GM21447 (cell line): Measurements from ENCODE around the gene ZNF516.

Experiments
- ATAC-seq: cut with Tn5 transposase; IDR thresholded peaks from one replicate; pipeline ENCODE4 v1.9.1; 2021; ENCODE audit not compliant: unreplicated experiment

ZNF516 gene

DNA sequence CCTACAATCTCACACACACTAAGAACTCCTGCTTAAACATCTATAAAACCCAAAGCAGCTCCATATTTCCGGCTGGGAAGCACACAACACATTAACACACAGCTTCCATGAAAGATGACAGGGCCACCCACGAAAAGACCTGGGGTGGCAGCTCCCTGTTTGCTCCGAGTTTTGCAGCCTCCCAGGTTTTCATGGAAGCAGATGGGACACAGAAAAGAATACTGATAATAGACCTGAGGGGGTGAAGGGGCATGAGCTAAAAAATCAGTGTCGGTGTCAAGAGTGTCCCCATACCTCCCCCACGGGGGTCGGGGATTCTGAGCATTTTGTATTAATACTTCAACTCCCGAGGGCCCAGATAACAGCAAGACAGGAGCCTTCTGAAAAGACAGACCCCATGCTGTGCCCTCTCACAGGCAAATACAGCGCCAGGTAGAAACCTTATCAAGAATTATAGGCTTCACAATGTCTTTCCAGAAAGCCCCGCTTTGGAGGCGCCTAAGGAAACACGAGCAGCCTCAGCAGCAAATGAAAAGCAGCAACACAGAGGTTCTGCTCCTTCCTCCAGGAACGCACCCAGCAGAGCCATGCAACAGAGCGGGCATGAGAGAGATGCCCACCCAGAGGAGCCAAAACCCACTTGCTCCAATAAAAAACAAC lies 50.5 kb downstream of the ZNF516 start:
- ATAC-seq: no peak

DNA sequence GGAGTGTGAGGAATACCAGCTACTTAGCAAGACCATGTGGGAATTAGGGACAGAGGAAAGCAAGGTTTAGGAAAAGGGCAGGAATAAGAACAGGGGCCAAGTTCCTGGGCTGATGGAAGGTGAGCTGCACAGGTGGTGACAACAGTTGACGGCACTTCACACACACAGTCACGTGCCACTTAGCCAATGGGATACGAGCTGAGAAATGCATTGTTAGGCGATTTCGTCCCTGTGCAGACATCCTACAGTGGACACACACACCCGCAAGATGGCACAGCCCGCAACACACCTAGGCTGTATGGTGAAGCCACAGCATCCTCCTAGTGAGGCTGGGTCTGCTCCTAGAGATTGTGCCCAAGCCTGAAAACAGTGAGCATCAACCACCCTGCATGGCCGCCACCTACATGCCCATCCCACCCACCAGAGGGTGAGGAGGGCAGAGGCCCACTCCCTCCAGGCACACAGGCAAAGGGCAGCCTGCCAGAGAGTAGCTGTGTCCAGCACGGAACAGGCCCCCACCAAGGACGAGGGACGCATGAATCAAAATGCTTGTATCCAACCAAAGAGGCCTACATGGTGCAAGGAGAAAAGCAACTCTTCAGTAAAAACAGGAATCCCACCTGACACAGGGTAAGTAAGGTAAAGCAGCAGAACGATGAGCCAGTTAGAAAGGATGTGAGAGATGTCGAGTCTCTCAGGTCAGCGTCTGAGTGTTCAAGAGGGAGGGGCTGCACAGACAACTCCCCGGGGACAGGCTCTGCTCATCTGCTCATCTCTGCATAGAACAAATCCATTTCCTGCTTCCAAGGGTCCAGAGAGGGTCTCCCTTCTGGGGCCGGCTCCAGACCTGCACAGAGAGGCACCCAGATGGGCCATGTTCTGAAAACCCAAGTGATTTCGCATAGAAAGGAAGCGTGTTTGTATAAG lies 51.3 kb downstream of the ZNF516 start:
- ATAC-seq: no peak

DNA sequence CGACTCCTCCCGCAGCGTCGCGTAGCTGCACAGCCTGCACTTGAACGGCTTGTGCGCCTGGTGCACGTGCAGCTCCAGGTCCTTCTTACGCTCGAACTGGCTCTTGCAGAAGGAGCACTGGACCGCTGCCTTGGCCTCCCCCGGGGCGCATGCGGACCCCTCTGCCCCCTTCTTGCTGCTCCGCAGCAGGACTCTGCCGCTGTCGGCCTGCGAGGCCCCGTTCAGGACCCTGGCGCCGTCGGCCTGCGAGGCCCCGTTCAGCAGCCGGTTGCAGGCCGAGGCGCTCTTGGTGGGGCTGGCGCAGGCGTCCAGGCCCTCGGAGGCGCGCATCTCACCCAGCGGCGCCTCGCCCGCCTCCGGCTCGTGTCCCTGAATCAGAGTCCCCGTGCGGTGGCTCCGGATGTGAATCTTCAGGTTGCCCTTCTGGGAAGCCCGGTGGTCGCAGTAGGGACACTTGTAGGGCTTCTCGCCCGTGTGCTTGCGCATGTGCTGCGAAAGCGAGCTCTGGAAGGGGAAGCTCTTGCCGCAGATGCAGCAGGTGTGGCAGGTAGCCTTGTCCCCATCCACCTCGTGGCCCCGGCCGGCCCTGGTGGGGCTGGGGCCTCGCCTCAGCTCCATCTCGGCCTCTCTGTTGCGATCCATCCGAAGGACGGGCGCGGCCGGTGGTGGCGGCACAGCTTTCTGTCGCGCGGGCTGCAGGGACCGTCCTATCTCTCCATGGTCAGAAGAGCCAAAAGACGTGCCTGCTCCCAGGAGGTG lies 52.5 kb downstream of the ZNF516 start:
- ATAC-seq: no peak

DNA sequence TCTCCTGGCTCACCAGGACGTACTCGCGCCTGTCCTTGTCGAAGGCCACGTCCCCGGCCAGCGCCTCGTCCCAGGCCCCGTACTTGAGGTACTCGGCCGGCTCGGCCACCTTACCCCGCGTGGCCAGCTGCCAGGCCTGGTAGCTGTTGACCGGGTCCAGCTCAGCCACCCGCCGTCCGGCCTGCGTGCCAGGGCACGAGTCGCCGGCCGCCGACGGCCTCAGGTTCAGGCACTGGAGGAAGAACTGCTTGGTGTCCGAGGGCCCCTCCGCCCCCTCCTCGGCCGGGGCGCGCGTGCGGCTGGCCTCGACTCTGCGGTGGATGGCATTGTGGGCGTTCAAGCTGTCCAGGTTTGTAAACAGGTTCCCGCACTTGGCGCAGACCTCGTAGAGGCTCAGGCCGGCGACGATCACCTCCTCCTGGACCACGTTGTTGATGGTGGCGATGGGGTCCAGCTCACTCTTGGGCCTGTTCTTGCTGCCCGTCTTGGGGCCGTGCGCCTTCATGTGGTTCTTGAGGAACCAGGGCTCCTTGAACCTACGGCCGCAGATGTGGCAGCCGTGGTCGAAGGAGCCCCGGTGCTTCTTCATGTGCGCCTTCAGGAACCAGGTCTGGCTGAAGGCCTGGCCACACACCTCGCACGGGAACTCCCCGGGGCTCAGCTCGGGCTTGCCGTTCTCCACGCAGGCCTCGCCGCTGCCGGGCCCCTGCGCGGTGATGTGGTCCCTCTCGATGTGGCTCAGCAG lies 53.2 kb downstream of the ZNF516 start:
- ATAC-seq: no peak

DNA sequence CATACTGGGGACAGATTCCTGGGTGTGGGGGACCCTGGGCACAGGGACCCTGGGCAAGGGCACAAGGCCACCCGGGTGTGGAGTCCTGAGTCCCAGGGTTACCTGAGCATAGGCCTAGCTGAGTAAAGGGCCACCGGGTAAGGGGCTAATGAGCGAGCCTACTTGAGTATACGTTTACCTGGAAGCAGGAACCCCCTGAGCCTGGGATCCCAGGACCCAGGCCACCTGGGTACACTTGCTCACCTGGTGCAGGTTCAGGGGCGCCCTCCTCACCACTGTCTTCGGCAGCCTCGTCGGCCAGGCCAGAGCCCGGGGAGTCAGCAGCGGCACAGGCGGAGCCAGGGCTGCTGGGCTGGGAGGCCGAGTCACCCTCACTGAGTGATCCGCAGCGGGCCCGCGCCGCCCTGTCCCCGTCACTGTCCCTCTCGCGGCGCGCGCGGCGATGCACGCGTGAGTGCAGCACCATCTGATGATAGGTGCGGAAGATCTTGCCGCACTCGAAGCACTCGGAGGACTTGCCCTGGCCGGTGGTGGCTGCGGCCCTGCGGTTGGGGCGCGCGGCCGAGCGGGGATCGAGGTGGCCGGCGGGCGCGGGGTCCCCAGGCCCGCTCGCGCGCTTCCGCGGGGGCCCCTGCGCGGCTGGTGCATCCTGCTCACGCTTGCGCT lies 53.9 kb downstream of the ZNF516 start:
- ATAC-seq: no peak

DNA sequence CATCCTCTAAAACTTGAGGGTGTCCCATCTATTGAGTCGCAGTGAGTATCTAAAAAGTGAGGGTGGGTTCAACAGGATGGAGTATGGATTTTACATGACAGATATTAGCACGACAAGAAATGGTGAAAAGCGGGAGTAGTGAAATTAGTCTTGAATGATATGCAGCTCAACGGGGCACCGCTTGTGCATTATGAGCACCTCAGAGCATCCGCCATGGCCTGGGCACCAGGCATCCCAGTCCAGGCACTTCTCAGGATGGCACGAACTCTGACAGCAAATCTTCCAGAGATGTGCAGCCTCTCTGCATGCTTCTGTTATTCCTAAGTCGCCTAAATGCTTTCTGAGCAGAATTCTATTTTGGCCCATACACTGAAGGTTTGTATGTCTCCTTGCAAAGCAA lies 57.1 kb downstream of the ZNF516 start:
- no peak for ATAC-seq

DNA sequence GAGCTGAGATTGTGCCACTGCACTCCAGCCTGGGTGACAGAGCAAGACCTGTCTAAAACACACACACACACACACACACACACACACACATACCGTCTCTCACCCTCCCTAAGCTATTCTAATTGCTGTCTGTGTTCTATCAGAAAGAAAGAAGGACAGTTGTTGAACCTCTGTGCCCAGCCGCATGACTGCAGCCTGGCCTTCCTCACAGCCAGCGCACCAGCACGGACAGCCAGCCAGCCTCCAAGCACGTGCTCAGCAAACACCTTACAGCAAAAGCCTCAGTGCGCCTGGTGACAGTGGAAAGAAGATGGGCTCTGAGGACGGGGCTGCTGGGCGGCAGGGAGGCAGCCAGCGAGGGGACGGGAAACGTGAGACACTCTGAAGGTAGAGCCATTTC lies 58.0 kb downstream of the ZNF516 start:
- ATAC-seq: no peak

DNA sequence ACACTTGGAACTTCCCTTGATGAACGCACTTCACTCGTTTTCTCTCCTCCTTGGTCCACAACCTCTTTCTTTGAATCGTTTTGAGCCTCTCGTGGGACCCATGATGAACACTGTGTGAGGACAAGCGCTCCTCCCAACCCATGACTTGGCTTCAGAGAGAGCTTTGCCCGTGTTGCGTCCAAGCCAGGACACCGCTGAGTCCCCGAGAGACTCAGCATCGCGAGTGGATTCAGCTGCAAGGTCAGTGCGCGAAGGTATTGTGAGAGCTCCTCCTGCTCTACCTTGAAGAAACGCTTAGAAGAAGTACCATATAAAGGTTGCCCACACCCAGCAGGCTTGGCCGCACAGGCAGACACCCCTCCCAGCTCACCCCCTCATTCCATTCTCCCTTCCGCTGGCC lies 58.7 kb downstream of the ZNF516 start:
- no peak for ATAC-seq

DNA sequence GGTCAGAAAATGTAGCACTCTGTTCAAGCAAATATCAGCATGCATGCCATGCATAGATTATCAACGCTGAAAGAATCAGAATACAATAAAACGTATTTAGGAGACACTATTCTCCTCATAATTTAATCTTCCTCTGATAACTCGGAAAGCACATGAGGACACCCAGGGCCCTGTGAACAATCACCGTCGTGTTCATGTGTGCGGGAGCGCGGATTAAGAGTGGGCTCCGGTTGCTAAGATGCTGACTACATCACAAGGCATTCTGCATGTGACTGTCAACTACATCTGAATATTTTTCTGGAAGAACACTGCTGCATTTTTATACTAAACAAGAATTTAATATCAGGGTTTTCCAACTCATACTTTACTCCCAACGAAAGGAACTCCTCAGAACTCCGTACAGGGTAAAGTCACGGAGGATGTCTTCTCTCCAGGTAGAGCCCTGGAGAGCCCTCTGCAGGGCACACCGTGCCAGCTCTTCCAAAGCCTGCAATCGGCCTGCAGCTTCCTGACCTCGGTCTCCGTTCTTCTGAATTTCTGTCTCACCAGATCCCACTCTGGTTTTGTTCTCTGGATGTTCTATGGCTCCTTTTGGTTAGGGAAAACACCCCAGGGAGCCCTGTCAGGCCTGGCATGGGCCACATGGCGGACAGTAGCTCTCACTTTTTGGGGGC lies 59.6 kb downstream of the ZNF516 start:
- ATAC-seq: no peak

DNA sequence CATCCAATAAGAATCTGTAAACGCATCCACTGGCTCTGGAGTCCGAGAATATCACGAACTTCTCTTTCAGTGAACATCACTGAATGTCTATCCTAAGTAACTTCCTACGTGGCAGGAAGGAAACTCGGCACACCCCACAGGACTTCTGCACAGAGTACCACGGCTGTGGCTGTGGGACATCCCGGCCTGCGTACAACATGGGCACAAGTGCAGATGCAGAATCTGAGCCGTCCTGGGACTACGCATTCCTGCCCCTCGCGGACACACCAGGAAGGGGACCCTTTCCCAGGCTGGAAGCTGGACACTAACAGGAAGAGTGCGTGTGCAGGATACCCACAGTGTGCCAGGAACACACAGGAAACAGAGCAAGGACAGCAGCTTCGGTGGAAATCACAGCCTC lies 60.6 kb downstream of the ZNF516 start:
- no peak for ATAC-seq

DNA sequence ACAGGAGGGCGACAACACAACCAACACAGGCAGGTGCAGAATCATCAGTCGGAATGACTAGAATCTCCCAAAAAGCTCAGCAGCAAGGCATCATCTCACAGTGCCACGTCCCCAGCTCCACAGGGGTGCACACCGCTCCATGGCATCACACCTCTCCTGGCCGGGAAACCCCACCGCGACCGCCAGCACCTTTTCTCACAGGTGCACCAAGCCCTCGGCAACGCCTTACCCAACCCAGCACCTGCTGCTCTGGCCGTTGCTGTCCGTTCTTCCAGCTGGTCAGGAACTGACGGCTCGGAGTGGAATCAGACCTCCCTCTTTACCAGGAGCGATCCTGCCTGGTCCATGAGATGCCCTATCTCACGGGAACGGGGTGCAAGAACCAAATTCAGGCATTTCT lies 61.3 kb downstream of the ZNF516 start:
- no peak for ATAC-seq

DNA sequence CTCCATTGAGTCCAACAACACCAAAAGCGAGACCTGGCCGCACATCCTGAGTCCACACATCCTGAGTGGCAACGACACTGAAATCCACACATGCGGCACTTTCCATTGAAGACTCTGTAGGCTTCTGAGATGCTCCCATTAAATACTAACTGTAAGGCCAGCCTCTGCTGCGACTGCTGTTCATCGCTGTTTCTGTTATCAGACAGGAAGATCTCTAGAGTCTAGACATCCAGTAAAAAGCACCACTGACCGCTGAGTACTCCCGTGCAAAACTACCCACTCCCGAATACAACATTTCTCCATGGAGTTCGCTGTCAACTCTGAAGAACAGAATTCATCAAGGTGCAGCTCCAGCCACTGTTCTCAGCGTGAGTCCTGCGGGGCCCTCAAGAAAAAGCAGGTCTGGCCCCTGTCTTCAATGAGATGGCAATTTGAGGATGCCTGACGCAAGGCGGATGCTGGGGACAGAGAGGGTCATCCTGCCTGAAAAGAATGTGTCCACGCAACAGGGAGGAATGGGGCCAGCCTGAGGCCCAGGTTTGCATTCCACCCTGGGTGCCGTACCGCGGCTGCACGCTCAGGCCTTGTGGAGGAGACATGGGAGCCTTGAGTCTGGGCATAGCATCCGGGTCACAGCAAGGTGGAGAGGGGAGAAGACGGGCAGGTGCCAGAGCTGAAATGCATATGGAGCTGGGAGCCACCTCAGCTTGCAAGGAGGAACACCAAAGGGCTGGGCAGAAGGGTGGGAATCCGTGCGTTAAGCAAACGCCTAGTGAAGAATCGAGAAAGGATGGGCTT lies 61.9 kb downstream of the ZNF516 start:
- no peak for ATAC-seq

DNA sequence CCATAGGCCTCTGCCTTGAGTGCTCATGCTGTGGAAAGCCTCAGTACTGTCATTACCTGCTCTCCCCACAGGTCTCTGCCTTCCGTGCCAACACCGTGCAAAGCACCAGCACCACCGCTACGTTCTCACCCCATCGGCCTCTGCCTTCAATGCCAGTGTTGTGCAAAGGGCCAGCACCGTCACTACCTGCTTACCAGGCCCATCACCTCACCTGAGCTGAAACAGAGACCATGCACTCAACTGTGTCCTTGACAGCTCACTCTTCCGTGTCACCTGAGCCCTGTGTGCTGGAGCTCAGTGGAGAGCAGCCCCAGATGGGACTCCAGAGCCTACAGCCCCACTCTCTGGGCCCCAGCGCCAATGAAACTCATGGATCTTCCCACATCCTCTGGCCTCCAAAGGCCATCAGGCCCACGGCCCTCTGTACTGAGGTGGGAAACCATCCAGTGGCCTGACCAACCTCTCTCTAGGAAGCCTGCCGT lies 62.7 kb downstream of the ZNF516 start:
- ATAC-seq: no peak

DNA sequence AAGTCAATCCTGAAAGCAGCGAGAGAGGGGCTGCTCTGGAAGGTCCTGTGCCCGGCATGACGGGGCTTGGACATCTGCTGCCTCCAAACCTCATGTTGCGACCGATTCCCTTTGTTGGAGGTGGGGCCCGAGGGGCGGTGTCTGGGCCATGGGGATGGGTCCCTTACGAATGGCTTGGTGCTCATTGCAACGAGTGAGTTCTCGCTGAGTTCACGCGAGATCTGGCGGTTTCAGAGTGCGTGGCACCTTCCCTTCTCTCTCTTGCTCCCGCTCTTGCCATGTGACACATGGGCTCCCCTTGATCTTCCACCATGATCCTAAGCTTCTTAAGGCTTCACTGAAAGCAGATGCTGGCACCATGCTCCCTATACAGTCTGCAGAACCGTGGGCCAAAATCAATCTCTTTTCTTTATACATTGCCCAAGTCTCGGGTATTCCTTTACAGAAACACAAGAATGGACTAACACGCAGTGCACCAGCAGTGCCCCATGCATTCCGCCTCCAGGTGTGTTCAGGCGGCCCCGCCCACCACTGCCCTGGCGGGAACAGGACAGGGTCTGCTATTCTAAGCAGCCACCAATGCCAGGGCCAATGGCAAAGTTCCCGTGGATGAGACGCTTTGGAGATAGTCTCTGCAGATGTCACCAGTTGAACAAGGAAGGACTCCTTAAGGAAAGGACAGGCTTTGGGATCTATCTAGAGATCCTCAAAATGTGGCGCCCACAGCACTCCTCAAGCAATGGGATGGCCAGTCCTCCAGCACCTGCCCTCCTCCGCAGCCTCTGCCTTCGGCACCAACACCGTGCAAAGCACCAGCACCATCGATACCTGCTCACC lies 63.4 kb downstream of the ZNF516 start:
- no peak for ATAC-seq

DNA sequence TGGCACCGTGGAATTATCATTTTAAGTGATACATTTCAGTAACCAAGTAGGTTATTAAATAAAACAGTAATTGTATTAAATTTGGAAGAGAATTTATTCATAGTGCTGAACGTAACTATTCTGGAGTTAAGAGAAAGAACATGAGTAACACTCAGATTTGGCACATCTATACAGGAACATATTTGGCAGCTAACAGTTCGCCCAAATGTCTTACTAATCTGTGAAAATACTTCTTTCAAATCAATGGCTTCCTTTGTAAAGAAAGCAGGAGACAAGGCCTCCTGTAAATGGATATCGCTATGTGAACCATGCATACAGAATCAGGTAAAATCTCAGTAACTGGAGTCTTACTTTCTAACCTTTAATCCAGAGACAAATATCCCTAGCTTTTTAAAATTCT lies 64.4 kb downstream of the ZNF516 start:
- no peak for ATAC-seq

DNA sequence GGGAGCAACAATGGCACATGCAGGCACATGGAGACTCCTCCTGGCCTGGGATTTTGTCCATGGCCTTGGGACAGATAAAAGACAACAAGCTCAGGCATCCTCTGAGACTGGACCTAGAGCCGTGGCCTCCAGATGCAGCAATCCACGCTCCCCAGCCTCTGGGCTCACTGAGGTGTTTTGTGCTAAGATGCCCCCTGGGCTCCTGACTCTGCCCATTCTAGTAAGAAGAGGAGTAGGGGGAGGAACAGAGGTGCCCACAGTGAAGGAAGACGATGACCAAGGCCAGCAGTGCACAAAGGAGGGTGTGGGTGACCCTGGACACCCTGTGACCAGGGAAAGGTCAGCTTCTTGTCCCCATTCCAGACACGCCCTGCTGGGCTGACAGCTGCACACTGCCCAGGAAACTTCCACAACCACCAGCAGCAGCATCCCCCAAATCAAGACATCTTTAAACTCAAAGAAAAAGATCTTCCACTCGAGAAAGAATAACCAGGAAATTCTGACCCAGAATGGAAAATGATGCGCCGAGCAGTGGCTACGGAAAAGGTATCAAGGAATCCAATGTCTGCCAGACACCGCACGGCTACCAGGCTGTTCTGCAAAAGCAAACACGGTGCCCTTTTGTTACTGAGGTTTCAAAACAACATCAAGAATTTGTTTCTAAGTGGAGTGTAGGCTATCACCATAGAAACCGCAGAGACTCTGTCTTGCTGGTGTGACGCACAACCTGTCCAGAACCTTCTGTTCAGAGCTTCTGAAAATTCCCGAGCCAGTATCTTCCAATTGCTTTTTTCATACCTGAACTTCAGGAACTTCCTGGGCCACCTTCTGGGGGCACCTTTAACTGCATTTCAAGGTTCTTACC lies 65.5 kb downstream of the ZNF516 start:
- no peak for ATAC-seq
